NCI-H1105 (cell line): ENCODE measurements around the gene MYO1D.
"Not testable (repeated sequence)": the region's sequence is repeated elsewhere in the genome, so short reads cannot be mapped to it uniquely, and the experiment has no call there.

Source experiments
- DNase-seq: peaks from one replicate; lab custom pipeline; 2025; lab: John Stamatoyannopoulos, UW

MYO1D gene

GRCh38 chr17:32461498-32461852 lies 415.4 kb downstream of the MYO1D start:
- no peak for DNase-seq

GRCh38 chr17:32460054-32460453 lies 416.9 kb downstream of the MYO1D start:
- DNase-seq, result no peak

- DNase-seq, result no peak
Measured at GRCh38 chr17:32458371-32458770, 418.6 kb downstream of the MYO1D start.

- no peak for DNase-seq
Measured at GRCh38 chr17:32453370-32453769, 423.6 kb downstream of the MYO1D start.

GRCh38 chr17:32452281-32452680 lies 424.6 kb downstream of the MYO1D start:
- no peak for DNase-seq

GRCh38 chr17:32451879-32452278 lies 425.0 kb downstream of the MYO1D start:
- no peak for DNase-seq

- DNase-seq, result not testable (repeated sequence)
Measured at GRCh38 chr17:32450379-32450778, 426.5 kb downstream of the MYO1D start.

- DNase-seq, result no peak
Measured at GRCh38 chr17:32449963-32450362, 427.0 kb downstream of the MYO1D start.

GRCh38 chr17:32446949-32447348 lies 430.0 kb downstream of the MYO1D start:
- no peak for DNase-seq

- DNase-seq, result no peak
Measured at GRCh38 chr17:32445971-32446370, 431.0 kb downstream of the MYO1D start.

- DNase-seq, result no peak
Measured at GRCh38 chr17:32445497-32445896, 431.4 kb downstream of the MYO1D start.

- no peak for DNase-seq
Measured at GRCh38 chr17:32445074-32445415, 431.9 kb downstream of the MYO1D start.

GRCh38 chr17:32444301-32445073 lies 432.4 kb downstream of the MYO1D start, which contains the start of gene PSMD11:
Gene PSMD11, plus strand, starts transcription at chr17:32444510. Its CDS starts 14 bp downstream, at chr17:32444524.
- DNase-seq, result peak; percentile 92

GRCh38 chr17:32443827-32444300 lies 433.1 kb downstream of the MYO1D start:
- no peak for DNase-seq
